Fibroblast of lung (primary cell): ENCODE results near the gene DRD1. TPM values are rescaled to one million over a fixed set of nuclear protein-coding genes. Genes with fewer than 3 reads are reported as not detected.

Experiments used
- DNase-seq, 2 donors: peaks; one replicate each; pipeline versions ENCODE4 v3.0.0 to v3.0.0-alpha.2; 2010; ENCODE audit warnings: low read depth in 2 of 2
- H2AFZ ChIP-seq: 2 replicates; pipeline ENCODE4 v1.5.1; 2012; ENCODE audit warnings: low read length, control low read depth, inconsistent platforms
- H3K27ac ChIP-seq: 2 replicates; pipeline ENCODE4 v1.5.1; 2011; ENCODE audit warnings: low read length, control low read depth; ENCODE audit not compliant: insufficient read depth
- H3K27me3 ChIP-seq: 2 replicates; pipeline ENCODE4 v1.5.1; 2011; ENCODE audit warnings: mild to moderate bottlenecking, low read length; ENCODE audit not compliant: control insufficient read depth, insufficient read depth
- H3K36me3 ChIP-seq: 2 replicates; pipeline ENCODE4 v1.5.1; 2011; ENCODE audit warnings: low read length; ENCODE audit not compliant: control insufficient read depth, insufficient read depth
- H3K4me1 ChIP-seq: 2 replicates; pipeline ENCODE4 v1.5.1; 2011; ENCODE audit warnings: low read length; ENCODE audit not compliant: control insufficient read depth, insufficient read depth; ENCODE audit errors: extremely low read depth
- H3K4me2 ChIP-seq: 2 replicates; pipeline ENCODE4 v1.5.1; 2011; ENCODE audit warnings: low read length, control low read depth; ENCODE audit not compliant: insufficient read depth; ENCODE audit errors: extremely low read depth
- H3K4me3 ChIP-seq, 4 experiments: fragments of 200-600 bp in 1 of 4; sonication (generic) in 1 of 4; replicated peaks in 1 of 4; 2 replicates each; pipeline ENCODE4 v1.5.1; 2011 to 2016; ENCODE audit warnings: low read length in 4 of 4, low read depth in 3 of 4, mild to moderate bottlenecking in 3 of 4, control low read depth in 2 of 4, inconsistent platforms in 1 of 4, mixed read lengths in 1 of 4; ENCODE audit not compliant: insufficient read depth in 1 of 4; ENCODE audit errors: control extremely low read depth in 1 of 4
- H3K79me2 ChIP-seq: 2 replicates; pipeline ENCODE4 v1.5.1; 2012; ENCODE audit warnings: mild to moderate bottlenecking, low read length, inconsistent platforms; ENCODE audit not compliant: control insufficient read depth, insufficient read depth
- H3K9ac ChIP-seq: 2 replicates; pipeline ENCODE4 v1.5.1; 2011; ENCODE audit warnings: mild to moderate bottlenecking, low read length, control low read depth; ENCODE audit not compliant: insufficient read depth
- H3K9me3 ChIP-seq: 2 replicates; pipeline ENCODE4 v1.5.1; 2012; ENCODE audit warnings: low read depth, low read length; ENCODE audit not compliant: control insufficient read depth, insufficient read depth
- H4K20me1 ChIP-seq: 2 replicates; pipeline ENCODE4 v1.5.1; 2011; ENCODE audit warnings: low read length; ENCODE audit not compliant: control insufficient read depth, insufficient read depth; ENCODE audit errors: extremely low read depth
- EZH2 ChIP-seq: IDR thresholded peaks from 2 replicates; pipeline ENCODE4 v1.5.1; 2012; ENCODE audit warnings: low read length, control low read depth, mild to moderate bottlenecking; ENCODE audit errors: missing control alignments
- polyA plus RNA-seq, 2 donors: library from polyadenylated mRNA; depleted of rRNA in 1 of 2; stranded (reverse) in 1 of 2; unstranded in 1 of 2; fragments of >200 nt; gene quantifications; 2 replicates each; pipeline ENCODE4 v1.2.1, GENCODE V29; 2011 to 2012; ENCODE audit warnings: missing spikeins in 1 of 2
- total RNA-seq: library from RNA; depleted of rRNA; stranded (reverse); fragments of >200 nt; gene quantifications from 2 replicates; pipeline ENCODE4 v1.2.1, GENCODE V29; 2014
- TF ChIP-seq, protein P1 (sequence below), 2 donors: IDR thresholded peaks in 1 of 2; conservative IDR thresholded peaks in 1 of 2; 1 replicate in 1 of 2; 2 replicates in 1 of 2; pipeline ENCODE4 v1.5.1; 2011 to 2012; ENCODE audit warnings: low read length in 2 of 2, control low read depth in 1 of 2, inconsistent platforms in 1 of 2, low read depth in 1 of 2, mild to moderate bottlenecking in 1 of 2

Gene DRD1
- total and polyA plus RNA-seq, 2 donors (not counting 1 experiment from before 2014, with no cell fraction given): 0.19 to 2.0 TPM

DNA sequence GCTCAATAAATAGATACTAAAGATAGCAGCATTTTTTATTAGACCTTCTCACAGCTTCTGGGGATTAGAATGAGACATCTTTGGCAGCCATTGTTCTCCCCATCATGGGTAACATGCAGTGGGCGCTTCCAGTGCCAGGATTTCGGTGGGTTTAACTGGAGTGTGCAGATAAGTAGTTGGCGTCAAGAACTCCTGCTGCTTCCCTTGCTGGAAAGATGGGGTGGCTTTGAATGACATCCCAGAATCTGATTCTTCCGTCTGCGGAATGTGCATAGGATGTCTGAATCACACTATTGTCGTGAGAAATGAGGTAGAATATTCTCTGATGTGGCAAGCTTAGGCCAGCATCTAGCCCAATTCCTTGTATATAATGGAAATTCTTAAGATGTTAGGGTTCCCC, 41.6 kb upstream of the DRD1 start:
- TF ChIP-seq EZH2: no peak
- no peak overlapping the region for H3K4me2 ChIP-seq
- H3K27me3 ChIP-seq: no peaks in the 10 kb centered on the region
- H3K9me3 ChIP-seq: no peaks in the 10 kb centered on the region
- H4K20me1 ChIP-seq: peaks cover 4% of the 10 kb centered on the region
- no peaks in the 10 kb centered on the region for H3K4me1 ChIP-seq
- DNase-seq: peak in 1 of 2 donors; percentile 26
- no peak overlapping the region for H3K27ac ChIP-seq
- H3K4me3 ChIP-seq: no peak overlapping the region
- H3K79me2 ChIP-seq: peaks cover 96% of the 10 kb centered on the region
- H3K36me3 ChIP-seq: no peaks in the 10 kb centered on the region
- no peak overlapping the region for H3K9ac ChIP-seq
- no peak overlapping the region for H2AFZ ChIP-seq

DNA sequence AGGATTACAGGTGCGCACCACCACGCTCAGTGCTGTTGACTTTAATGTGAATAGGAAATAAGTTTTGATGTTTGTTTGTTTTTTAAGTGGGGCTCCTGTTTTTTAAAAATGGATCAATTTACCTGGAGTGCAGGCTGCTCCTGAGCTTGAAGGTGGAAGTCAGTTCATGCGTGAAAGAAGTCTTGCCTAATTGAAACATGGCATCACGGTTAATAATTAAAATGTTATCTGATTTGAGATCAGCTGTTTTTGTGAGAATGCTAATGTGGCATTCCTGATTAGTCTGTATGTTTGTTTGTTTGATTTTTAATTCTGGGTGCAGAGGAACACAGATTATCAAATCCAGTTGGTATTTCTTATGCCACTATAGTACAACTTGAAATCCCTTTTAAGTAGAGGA, 40.8 kb upstream of the DRD1 start:
- H3K4me3 ChIP-seq: no peak overlapping the region
- no peaks in the 10 kb centered on the region for H3K4me1 ChIP-seq
- no peak overlapping the region for H2AFZ ChIP-seq
- no peaks in the 10 kb centered on the region for H3K27me3 ChIP-seq
- no peak for DNase-seq
- no peak overlapping the region for H3K9ac ChIP-seq
- H3K36me3 ChIP-seq: no peaks in the 10 kb centered on the region
- H4K20me1 ChIP-seq: peaks cover 4% of the 10 kb centered on the region
- no peak overlapping the region for H3K27ac ChIP-seq
- H3K9me3 ChIP-seq: no peaks in the 10 kb centered on the region
- TF ChIP-seq EZH2: no peak
- TF ChIP-seq, protein P1, sequence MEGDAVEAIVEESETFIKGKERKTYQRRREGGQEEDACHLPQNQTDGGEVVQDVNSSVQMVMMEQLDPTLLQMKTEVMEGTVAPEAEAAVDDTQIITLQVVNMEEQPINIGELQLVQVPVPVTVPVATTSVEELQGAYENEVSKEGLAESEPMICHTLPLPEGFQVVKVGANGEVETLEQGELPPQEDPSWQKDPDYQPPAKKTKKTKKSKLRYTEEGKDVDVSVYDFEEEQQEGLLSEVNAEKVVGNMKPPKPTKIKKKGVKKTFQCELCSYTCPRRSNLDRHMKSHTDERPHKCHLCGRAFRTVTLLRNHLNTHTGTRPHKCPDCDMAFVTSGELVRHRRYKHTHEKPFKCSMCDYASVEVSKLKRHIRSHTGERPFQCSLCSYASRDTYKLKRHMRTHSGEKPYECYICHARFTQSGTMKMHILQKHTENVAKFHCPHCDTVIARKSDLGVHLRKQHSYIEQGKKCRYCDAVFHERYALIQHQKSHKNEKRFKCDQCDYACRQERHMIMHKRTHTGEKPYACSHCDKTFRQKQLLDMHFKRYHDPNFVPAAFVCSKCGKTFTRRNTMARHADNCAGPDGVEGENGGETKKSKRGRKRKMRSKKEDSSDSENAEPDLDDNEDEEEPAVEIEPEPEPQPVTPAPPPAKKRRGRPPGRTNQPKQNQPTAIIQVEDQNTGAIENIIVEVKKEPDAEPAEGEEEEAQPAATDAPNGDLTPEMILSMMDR (conservative IDR thresholded peaks at IDR 0.05 in 1 of 2, IDR thresholded peaks at IDR 0.05 in 1 of 2; ENCODE audit: low read depth in 1 of 2, low read length in 2 of 2): no peak
- peaks cover 94% of the 10 kb centered on the region for H3K79me2 ChIP-seq
- H3K4me2 ChIP-seq: no peak overlapping the region

DNA sequence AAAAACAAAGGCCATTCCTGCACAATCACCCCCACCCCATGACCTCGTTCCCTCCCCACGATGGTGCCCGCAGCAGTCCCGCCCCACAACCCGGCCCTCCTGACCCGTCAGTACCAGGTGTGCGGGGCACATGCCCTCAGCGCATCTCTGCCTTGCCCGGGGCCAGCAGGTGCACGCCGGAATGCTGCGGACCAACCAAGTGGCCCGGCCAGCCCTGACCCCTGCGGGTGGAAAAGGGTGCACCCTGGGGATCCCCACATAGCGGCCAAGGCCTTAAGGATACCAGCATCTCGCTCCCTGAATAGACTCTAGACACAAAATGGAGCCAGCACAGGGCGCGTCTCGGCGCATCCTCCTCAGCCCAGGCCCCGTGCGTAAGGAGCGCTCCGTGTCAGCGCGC, 40.3 kb upstream of the DRD1 start:
- DNase-seq: no peak
- TF ChIP-seq, protein P1 (conservative IDR thresholded peaks at IDR 0.05 in 1 of 2, IDR thresholded peaks at IDR 0.05 in 1 of 2; ENCODE audit: low read depth in 1 of 2, low read length in 2 of 2): no peak
- TF ChIP-seq EZH2: no peak
- H3K27me3 ChIP-seq: no peaks in the 10 kb centered on the region
- no peak overlapping the region for H3K4me3 ChIP-seq
- H3K9me3 ChIP-seq: no peaks in the 10 kb centered on the region
- no peaks in the 10 kb centered on the region for H3K36me3 ChIP-seq
- H3K9ac ChIP-seq: no peak overlapping the region
- no peaks in the 10 kb centered on the region for H3K4me1 ChIP-seq
- H3K4me2 ChIP-seq: no peak overlapping the region
- H3K79me2 ChIP-seq: peaks cover 94% of the 10 kb centered on the region
- H2AFZ ChIP-seq: no peak overlapping the region
- peaks cover 4% of the 10 kb centered on the region for H4K20me1 ChIP-seq
- no peak overlapping the region for H3K27ac ChIP-seq
